ENCODE results near the gene GPR156.
"Not testable (repeated sequence)": the region's sequence is repeated elsewhere in the genome, so short reads cannot be mapped to it uniquely, and the experiment has no call there.

Gene GPR156

GRCh38 chr3:120284747-120285507, at the start of gene GPR156:
TSS of gene GPR156 (minus strand) at chr3:120285222. CDS start at chr3:120244098, 41,124 bp downstream.
- no peak for DNase-seq

GRCh38 chr3:120332646-120333045, 47.6 kb upstream of the GPR156 start:
- no peak for DNase-seq

- DNase-seq = no peak
Measured at GRCh38 chr3:120331076-120331475, 46.1 kb upstream of the GPR156 start.

- no peak for DNase-seq
Measured at GRCh38 chr3:120326784-120327183, 41.8 kb upstream of the GPR156 start.

- DNase-seq = no peak
Measured at GRCh38 chr3:120324190-120324589, 39.2 kb upstream of the GPR156 start.

- not testable (repeated sequence) for DNase-seq
Measured at GRCh38 chr3:120323761-120324160, 38.7 kb upstream of the GPR156 start.

- DNase-seq = no peak
Measured at GRCh38 chr3:120311863-120312794, 27.1 kb upstream of the GPR156 start.

GRCh38 chr3:120306519-120307455, 21.8 kb upstream of the GPR156 start:
- DNase-seq = no peak

- no peak for DNase-seq
Measured at GRCh38 chr3:120304616-120305015, 19.6 kb upstream of the GPR156 start.

- DNase-seq = no peak
Measured at GRCh38 chr3:120302361-120302760, 17.3 kb upstream of the GPR156 start.

GRCh38 chr3:120300971-120301370, 15.9 kb upstream of the GPR156 start:
- DNase-seq = no peak

GRCh38 chr3:120299403-120299802, 14.4 kb upstream of the GPR156 start:
- no peak for DNase-seq

GRCh38 chr3:120298996-120299395, 14.0 kb upstream of the GPR156 start:
- DNase-seq = no peak

- DNase-seq = not testable (repeated sequence)
Measured at GRCh38 chr3:120291552-120291951, 6.5 kb upstream of the GPR156 start.

GRCh38 chr3:120289636-120290035, 4.6 kb upstream of the GPR156 start:
- DNase-seq = no peak

GRCh38 chr3:120286465-120286864, 1.4 kb upstream of the GPR156 start:
- no peak for DNase-seq

GRCh38 chr3:120285508-120285841, 453 bp upstream of the GPR156 start:
- no peak for DNase-seq

GRCh38 chr3:120281261-120281660, 3.8 kb downstream of the GPR156 start:
- no peak for DNase-seq

GRCh38 chr3:120280566-120280965, 4.5 kb downstream of the GPR156 start:
- DNase-seq = no peak

- DNase-seq = no peak
Measured at GRCh38 chr3:120280026-120280425, 5.0 kb downstream of the GPR156 start.

GRCh38 chr3:120276767-120277166, 8.3 kb downstream of the GPR156 start:
- DNase-seq = no peak

GRCh38 chr3:120275618-120276017, 9.4 kb downstream of the GPR156 start:
- no peak for DNase-seq

- DNase-seq = no peak
Measured at GRCh38 chr3:120274739-120275167, 10.3 kb downstream of the GPR156 start.

Data from stimulated activated CD4-positive, alpha-beta T cell treated with anti-CD3 and anti-CD28 coated beads, Interleukin-4, amount 100 ng/mL, for 4 hours (primary cell).